ENCODE measurements around the gene PTPN12.

- no peak for TF ChIP-seq POLR2AphosphoS5 (IDR thresholded peaks at IDR 0.05)
- TF ChIP-seq, protein P1, sequence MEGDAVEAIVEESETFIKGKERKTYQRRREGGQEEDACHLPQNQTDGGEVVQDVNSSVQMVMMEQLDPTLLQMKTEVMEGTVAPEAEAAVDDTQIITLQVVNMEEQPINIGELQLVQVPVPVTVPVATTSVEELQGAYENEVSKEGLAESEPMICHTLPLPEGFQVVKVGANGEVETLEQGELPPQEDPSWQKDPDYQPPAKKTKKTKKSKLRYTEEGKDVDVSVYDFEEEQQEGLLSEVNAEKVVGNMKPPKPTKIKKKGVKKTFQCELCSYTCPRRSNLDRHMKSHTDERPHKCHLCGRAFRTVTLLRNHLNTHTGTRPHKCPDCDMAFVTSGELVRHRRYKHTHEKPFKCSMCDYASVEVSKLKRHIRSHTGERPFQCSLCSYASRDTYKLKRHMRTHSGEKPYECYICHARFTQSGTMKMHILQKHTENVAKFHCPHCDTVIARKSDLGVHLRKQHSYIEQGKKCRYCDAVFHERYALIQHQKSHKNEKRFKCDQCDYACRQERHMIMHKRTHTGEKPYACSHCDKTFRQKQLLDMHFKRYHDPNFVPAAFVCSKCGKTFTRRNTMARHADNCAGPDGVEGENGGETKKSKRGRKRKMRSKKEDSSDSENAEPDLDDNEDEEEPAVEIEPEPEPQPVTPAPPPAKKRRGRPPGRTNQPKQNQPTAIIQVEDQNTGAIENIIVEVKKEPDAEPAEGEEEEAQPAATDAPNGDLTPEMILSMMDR (IDR thresholded peaks at IDR 0.05 in 8 of 11, conservative IDR thresholded peaks at IDR 0.05 in 3 of 11): no peak
Observed at GRCh38 chr7:77655356-77655755, 118.3 kb downstream of the PTPN12 start.
